Stimulated activated CD8-positive, alpha-beta memory T cell treated with anti-CD3 and anti-CD28 coated beads, Interleukin-4, amount 100 ng/mL, for 4 hours (primary cell): ENCODE results near the gene TNIP2.
"Not testable (repeated sequence)": the region's sequence is repeated elsewhere in the genome, so short reads cannot be mapped to it uniquely, and the experiment has no call there.

Experiments used
- DNase-seq, 2 donors: peaks; one replicate each; pipeline ENCODE4 v3.0.0-alpha.2; 2020; ENCODE audit warnings: low read depth in 2 of 2, low spot score in 1 of 2

TNIP2 gene

DNA sequence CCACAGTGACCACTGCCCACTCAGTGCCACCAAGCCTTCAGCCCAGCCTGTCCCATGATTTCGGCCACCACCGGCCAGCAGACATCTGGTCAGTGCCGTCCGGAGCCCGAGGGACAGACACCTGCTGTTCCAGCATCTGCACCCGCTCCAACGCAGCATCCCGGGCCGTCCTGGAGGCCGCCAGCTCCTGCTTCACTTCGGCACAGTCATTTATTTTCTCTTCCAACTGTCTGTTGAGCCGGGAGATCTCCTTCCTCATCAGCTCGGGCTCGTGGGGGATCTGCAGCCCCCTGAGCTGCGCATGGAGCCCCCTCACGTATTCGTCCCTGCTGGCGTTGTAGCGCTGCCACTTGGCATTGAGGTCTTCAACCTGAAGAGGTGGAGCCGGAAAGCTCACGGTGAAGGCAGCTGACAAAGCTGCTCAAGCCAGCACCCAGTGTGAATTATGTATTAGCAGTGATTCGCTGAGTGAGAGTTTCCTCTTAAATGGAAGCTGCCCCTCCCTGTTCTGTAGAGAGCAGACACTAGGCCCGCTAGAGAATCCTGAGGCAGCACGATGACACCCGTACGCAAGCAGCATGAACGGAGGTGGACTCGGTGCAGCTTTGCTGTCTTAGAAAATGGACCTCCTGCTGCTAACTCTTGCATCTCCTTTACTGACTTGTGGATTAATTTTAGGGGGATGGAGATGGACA lies 11.4 kb downstream of the TNIP2 start:
- no peak for DNase-seq

DNA sequence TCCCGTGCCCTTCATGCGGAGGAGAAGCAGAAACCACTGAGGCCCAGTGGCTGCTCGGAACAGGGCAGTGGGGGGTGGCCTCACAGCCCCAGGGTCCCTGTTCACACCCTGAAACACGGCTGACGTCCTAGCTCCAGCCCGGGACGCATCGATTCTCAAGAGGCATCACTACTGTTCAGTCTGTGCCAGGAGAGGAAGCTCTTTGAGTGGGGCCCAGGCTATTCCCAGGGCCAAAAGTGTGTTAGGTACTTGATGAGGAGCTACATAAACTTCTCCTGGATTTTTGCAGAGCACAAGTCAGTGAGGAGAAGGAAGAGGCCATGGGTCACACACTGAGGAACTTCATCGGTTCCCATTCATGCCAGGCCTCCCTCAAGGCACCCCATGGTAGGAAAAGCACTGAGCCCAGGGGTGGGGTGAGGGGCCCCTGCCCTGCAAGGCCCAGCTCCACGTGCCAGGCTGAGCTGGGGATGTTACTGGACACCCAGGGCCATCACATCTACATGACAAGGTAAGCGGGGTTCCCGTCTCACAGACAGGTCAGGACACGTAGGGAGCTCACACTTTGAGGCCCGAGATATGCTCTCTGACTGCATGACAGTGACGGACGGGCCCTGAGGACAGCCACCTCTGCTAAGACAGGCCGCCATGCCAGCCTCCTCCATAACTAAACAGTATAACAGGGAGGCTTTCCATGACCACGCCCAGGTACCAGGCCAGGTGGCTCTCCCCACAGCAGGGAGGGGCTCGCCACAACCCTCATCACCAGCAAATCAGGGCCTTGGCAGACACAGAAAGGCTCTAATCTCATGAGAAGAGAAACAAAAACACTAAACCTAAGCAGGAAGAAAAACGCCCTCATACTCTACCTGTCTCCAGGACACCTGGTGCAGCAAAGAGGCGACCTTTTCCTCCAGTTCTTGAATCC lies 12.4 kb downstream of the TNIP2 start:
- no peak for DNase-seq

DNA sequence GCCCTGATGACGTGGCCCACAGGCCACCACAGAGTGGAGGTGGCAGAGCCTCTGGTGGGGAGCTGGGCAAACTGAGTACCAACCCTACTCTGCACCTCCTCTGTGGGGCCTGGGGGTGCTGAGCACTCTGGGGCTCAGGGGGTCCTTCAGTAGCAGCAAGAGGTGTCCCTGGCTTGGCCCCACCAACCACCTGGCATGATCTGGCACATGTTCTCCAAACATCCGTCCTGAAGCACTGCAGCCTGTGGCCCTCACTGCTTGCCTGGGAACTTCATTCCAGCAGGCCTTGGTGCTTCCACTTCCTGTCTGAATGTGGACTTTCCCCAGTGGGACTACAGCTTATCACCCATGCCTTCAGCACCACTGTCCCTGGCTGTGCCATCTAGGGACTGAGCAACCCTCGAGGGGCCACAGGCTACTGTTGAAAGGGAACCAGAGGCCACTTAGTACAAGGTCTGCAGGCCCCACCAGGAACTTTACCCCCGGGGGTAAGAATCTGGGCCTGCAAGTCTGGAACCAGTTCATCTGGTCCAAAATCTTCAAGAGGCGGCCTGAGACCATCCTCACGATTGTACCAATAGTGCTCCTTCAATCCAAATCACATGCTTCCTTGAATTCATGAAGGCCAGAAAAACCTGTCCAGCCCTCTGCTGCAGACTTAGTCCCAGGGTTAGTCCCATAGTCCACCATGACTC lies 13.2 kb downstream of the TNIP2 start:
- DNase-seq, result no peak

DNA sequence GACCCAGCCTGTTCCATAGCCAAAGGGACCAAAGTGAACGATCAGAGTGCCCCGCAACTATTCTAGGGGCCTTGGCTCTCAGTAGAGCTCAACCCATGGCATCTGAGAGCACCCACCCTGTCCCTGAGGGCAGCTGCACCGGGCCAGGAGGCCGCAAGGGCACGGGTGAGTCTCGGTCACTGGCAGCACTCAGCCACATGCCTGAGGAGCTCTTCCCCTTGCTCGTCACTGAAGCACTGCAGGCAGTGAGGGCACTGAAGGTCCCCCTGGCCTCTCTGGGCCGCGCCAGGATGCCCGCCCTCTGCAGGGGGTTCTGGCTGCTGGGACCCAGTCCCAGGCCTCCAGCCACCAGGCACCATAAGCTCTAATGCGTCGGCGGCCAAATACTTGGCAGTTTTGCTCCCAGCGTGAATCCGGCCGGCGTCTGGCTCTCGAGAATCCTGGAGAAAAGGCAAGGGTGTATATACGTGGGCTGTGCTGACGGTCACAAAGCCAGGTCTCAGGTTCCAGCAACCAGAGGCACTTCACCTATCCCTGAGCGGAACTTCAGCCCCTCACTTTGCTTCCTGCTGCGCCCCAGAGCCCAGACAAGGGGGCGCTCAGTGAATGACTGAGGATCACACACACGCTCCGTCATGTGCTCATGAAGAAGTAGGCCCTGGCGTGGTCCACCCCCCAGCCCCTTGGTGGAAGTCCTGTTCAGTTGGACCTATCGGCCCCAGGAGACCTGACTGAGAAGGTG lies 13.9 kb downstream of the TNIP2 start:
- DNase-seq, result no peak

DNA sequence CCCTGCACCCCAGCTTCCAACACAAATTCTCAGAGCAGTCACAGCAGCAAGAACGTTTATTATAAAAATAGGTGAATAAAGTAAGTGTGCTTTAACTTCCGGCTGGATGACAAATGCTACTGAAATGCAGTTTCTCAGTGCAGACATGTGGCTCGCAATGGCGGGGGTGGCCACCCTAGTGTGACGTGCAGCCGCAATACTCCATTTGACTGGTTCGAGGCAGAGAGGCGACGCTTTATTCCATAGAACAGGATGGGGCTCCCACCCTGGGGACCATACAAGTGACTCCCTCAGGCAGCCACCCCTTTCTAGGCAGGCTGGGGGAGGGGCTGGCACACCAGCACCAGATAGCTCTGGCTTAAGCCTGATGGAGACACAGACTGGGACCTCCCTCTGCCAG lies 14.5 kb downstream of the TNIP2 start:
- DNase-seq, result no peak

DNA sequence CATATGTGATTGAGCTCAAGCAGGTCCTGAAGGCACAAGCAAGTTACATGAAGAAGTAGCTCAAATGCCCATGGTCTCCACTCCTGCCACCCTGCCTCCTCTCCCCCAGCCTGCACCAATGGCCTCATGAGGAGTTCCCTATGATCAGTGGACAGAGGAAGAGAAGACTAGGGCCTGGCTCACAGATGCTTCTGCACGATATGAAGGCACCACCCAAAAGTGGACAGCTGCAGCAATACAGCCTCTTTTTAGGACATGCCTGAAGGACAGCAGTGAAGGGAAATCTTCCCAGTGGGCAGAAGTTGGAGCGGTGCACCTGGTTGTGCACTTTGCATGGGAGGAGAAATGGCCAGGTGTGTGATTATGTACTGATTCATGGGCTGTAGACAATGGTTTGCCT lies 17.8 kb downstream of the TNIP2 start:
- DNase-seq, result not testable (repeated sequence)

DNA sequence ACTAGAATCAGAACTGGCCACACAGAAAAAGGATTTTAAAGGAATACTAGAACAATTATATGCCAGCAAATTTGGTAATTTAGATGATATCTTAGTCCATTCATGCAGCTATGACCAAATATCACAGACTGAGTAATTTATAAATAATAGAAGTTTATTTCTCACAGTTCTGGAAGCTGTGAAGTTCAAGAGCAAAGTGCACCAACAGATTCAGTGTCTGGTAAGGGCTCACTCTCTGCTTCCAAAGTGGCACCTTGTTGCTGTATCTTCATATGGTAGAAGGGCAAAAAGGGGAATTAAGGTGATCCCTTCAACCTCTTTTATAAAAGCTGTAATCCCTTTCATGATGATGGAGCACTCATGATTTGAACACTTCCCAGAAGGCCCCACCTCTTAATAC lies 20.3 kb downstream of the TNIP2 start:
- no peak for DNase-seq

DNA sequence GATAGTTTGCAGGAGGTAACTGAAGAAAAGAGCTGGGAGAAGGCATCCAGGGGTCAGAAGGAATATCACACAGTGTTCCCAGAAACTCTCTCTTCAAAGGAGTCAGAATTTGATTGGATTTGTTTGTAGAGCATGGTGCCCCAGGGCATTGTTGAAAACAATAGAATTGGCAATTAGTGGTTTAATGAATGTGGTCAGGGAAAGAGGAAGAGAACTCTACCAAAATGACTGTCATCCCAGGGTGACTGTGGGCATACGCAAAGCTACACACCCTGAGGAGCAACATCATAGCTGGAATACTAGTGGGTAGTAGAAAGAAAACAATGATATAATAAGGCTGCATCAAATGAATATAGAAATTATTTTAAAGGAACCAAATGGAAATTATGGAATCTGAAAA lies 21.5 kb downstream of the TNIP2 start:
- no peak for DNase-seq

DNA sequence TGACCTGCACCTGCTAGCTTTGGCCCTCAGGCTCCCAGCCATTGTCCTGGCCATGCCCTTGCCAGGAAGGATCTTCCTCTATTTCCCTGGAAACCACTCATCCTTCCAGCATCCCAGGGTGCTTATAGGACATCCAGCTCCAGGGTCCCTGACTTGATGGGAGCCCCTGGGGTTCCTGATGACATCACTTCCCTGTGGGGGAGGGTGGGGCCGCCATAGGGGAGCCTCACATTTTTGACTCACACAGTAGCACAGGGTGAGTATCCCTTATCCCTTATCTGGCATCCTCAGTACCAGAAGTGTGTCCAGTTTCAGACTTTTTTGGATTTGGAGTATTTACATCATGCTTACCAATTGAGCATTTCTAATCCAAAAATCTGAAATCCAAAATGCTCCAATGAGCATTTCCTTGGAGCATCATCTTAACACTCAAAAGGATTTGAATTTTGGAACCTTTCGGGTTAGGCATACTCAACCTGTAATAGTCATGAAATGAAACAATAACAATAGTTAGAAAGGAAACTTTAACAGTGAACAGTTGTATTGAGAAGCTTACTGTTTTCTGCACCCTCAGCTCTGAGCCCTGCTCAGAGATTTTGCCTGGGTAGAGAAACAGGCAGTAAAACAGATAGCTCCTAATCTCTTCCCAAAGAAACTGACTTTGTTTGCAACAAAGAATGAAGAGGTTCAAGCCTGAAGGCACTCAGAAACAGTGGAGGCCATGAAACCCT lies 22.1 kb downstream of the TNIP2 start:
- no peak for DNase-seq

DNA sequence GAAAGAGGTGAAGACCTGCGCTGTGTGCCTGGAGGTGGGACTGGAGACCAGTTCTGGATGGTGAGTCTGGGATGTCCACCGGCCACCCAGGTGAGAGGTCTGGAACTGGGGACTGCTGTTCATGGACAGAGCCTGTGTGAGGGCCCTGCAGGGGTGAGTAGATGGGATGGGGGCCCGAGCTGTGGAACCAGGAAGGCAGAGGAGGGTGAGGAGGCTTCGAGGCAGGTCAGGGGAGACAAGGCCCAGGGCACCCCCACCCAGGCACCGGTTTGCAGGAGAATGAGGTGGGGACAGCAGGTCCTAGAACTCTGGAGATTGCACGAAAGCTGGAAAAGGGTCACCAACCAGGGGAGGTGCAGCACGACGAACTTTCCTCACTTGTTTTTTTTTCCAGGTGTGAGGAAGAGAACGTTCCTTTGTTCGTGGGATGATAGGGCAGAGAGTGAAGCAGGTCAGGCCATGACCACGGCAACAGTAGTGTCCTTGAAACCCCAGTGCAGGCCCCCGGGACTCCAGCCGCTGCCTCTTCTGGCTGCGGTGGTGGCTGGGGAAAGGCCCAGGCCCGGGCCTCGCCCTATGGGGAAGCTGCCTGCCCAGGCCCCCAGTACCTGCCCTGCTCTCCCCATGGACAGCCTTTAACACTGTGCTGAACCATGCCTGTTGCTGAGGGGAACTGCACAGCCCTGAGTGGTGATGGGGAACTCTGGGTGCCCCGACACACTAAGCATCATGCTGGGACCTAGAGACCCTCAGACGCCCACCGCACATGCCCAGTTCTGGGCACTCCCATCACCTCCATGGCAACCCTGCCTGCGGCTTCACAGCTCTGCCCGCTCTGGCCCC lies 22.9 kb downstream of the TNIP2 start:
- DNase-seq, result no peak

DNA sequence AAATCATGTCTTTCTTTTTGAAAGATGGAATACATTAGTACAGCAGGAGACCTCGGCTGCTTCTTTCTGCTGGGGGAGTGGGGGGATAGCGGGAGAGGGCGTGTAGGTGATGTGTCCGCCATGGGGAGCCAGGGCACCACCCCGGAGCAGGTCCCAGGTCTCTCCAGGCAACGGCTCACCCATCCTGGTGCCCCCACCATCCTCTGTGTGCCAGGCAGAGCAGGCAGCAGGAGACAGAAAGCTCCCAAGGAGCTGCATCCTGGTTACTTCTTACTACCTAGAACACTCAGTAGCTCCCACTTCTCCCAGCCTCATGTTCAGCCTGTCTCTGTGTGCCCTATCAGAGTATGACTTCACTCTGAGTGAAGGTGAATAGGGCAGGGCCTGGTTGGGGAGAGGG lies 23.6 kb downstream of the TNIP2 start:
- DNase-seq, result no peak

DNA sequence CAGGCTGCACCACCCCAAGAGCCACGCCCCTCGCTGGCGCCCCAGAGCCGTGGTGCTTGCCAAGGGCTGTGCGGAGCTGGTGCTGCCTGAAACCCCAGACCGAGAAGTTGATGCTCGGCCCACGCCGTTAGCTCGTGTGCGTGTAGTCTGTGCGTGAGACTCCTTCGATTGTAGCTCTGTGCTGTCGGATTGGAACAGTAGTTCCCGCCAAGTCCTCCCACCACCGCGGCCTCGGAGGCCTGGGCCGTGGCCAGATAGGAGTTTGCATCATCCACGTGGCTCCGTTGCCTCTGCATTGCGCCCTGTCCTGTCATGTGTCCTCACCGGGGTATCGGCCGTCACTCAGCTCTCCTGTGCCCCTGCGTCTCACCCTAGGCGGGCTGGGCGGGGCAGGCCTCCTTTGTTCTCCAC lies 24.2 kb downstream of the TNIP2 start:
- no peak for DNase-seq

DNA sequence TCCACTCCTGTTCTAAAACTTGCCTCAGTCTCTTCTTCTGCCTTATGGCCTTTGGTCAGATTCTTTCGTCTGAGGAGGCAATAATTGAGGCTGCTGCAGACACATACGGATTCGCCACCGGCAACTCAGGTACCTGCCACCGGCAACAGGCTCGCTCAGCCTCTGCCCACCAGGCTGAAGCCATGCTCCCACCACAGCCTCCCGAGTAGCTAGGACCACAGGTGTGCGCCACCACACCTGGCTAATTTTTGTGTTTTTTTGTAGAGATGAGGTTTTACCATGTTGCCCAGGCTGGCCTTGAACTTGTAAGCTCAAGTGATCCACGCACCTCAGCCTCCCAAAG lies 26.6 kb downstream of the TNIP2 start:
- DNase-seq, result no peak

DNA sequence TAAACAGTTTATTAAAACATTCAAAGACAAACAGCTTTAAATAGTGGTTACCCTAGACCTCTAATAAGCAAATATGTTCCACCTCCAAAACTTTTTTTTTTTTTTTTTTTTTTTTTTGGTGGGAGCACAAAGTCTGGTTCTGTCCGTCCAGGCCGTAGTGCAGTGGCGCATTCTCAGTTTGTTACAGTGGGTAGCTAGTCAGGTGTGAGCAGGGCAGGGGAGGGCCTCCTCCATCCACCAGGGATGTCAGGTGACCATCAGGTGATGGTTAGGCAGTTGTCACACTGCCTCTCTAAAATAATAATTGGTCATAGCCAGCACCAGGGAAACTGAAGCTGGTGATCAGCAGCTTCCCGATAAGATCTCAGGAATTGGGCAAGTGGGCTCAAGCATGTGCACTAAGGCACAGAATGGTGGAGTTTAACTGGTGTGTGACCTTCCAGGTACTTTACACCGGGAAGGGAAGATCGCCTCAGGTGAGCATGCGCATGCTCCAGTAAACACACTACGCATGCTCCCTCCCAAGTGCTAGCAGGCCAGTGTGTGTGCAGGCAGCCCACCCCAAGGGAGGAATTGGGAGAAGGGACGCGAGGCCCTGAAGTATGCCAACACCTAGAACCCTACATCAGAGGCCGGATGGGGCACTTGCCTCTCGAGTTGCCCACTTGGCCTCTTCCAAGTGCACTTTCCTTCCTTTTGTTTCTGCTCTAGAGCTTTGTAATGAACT lies 27.2 kb downstream of the TNIP2 start:
- DNase-seq, result no peak

DNA sequence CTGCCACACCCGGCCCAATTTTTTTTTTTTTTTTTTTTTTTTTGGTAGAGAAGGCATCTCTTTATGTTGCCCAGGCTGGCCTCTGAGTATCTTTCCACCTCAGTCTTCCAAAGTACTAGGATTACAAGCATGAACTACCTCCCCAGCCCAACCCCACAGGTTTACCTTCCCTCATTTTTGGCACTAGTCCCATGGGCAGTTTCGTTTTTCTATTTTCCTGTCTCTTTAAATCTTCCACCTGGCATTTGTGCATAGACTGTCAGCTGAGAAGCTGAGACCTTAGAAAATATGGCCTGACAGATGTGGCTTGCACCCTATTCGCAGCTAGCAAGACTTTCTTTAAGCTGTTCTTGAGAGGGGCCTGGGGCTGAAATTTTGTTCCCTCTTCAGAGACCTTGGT lies 27.9 kb downstream of the TNIP2 start:
- no peak for DNase-seq

DNA sequence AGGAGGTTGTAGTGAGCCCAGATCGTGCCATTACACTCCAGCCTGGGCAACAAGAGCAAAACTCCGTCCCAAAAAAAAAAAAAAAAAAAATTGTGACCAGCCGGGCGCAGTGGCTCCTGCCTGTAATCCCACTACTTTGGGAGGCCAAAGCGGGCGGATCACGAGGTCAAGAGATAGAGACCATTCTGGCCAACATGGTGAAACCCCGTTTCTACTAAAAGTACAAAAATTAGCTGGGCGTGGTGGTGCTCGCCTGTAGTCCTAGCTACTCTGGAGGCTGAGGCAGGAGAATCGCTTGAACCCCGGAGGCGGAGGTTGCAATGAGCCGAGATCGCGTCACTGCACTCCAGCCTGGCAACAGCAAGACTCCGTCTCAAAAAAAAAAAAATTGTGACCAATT lies 29.3 kb downstream of the TNIP2 start:
- DNase-seq, result not testable (repeated sequence)

DNA sequence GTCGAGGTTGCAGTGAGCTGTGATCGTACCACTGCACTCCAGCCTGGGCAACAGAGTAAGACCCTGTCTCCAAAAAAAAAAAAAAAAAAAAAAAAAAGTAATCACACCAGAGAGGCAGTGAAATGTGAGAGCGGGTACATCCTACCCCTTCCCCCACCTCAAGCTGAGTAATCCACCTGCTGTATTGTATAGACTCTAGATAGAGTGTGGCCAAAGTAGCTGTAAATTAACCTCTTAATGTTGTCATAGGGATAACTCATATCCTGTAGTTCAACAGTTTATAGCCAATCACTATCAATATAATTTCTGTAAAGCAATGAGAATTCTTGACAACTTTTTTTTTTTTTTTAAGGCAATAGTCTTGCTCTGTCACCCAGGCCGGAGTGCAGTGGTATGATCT lies 30.8 kb downstream of the TNIP2 start:
- no peak for DNase-seq

DNA sequence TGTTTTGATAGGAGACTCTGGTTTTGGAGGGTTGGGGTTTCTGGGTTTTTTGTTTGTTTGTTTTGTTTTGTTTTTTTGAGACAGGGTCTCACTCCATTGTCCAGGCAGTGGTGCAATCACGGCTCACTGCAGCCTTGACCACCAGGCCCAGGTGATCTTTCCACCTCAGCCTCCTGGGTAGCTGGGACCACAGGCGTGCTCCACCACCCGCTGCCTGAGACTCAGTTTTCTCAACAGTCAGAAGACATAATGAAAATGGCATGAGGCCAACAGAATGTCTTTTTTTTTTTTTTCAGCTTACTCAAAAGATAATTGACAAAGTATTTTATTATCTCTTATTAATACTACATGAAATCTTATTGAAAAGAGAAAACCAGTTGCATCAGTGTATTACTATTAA lies 32.4 kb downstream of the TNIP2 start:
- DNase-seq, result no peak

DNA sequence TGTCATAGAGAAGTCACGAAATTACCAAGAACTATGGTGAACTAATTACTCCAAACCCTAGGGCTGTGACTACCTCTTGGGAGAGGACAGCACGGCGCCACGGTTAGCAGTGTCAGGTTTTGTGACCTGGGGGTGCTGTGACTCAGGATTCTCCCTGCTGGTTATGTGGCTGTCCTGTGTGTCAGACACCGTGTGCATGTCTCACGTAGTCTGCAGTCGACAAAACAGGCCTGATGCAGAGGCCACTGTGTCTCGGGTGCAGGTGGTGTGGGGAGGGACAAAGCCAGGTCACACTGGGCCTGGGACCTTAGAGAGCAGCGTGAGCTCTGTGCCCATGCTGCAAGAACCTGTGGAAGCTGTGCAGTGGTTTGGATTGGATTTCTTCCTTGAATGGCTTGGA lies 34.1 kb downstream of the TNIP2 start:
- no peak for DNase-seq
